IPS DF 4.7 (cell line): ENCODE measurements around the gene CD6.
A peak's percentile ranks its signal among the peaks of the same experiment; 100 is the strongest.

Source experiments
- DNase-seq: peaks from one replicate; pipeline ENCODE4 v3.0.0-alpha.2; 2013; ENCODE audit warnings: low spot score; ENCODE audit errors: extremely low read depth

The CD6 gene

DNA sequence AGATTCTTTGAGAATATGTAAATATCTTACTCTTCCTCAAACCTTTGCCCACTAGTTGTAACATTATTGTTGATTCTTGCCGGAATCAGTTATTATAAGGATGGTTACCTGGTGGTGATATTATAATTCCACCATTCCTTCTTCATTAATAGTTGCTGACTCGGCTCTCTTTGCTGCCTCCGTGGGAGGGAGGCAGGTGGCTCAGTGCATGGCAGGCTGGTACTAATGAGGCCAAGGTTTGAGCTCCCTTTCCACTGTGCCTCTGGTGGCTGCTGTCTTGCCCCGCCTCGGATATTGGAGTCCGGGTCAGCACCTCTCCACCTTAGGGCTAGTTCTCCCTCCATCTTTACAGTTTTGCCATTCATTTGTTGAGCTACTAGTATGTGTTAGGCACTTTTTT lies 12.7 kb downstream of the CD6 start:
- no peak for DNase-seq

DNA sequence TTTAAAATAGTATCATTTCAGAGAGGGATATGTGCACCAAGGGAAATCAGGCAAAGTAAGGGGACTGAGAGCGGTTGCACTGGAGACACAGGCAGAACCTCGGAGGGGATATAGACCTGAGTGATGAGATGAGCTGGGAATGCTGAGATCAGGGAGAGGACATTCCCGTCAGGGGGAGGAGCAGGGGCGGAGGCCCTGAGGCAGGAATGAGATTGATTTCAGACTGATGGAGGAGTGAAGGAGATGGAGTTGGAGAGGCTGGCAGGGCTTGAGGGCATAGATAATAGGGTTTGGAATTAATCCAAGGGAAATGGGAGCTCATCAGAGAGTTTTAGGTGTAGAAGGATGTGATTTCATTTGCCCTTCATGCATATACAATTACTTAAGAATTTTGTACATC lies 13.2 kb downstream of the CD6 start:
- DNase-seq: no peak

DNA sequence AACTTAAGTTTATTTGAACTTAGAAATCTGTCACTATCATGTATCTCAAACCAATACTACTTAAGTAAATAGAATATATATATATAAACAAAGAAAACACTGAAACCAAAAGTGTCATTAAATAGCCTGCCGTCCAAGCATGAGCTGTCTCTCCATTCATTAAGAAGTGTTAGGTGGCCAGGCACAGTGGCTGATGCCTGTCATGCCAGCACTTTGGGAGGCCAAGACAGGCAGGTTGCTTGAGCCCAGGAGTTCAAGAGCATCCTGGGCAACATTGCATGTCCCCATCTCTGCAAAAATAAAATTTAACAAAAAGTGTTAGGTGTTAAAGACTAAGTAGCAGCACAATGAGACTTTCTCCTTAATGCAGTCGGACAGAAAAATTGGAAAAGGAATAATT lies 14.0 kb downstream of the CD6 start:
- DNase-seq: no peak

DNA sequence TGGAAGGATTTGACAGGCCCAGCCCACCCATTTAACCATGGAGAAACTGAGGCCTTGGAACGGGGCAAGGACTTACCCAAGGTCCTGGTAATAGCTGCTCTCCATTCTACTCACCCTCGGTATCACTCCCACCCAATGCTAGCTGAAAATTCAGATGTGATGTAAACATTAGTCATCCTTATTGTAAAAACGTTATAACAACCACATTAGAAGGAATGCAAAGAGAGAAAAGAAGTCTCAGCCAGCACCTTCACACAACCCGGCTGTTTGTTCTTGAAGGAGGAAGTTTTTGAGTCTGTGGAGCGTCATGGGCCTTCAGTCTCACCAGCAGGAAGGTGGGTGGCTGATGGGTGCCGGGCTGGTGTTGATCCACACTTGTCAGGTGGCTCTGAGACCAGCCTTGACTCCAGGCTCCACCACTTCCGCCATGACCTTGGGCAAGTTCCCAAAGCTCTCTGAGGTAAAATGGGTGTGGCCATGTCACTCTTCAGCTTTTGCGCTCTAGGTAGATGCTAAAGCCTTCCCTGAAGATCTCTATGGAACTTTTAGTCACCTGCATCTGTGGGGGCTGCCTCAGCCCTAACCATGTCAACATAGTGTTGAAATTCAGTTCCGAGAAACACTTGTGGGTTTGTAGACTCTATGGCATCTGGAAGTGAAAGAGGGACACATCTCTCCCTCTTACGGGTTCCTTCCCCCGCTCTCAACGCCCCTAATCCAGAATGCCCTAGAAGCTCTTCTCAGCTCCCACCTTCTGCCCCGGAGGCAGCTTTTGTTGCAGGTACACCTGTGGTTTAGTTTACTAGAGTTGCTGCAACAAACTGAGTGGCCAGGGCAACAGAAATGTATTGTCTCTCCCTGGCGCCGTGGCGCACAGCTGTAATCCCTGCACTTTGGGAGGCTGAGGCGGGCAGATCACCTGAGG lies 14.8 kb downstream of the CD6 start:
- DNase-seq: no peak

DNA sequence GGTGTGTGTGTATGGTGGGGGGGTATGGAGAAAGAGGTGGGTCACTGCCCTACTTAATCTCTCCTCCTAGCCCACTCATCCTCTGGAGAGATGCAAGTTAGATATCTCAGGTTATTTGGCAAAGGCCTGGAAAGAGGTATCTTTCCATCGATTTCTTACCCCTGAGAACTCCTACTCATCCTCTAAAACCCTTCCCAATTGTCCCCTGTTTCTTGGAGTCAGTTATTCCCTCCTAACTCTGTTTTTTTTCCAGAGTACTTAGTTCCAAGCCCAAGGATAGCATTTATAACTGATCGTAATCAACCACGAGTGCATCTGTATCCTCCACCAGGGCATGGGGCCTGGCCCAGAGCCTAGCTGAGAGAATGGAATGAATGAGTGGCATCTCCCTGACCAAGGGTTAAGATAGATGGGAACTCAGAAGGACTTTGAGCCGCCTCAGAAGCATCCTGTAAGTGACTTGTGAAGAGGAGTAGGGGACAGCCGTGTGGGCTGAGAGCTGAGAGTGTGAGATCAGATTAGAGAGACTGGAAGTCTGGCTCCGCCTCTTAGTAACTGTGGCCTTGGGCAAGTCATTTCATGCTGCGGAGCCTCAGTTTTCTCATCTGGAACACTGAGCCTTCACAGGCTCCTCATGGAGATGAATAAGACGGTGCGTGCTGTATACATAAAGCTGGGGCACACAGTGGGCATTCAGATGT lies 16.2 kb downstream of the CD6 start:
- no peak for DNase-seq

DNA sequence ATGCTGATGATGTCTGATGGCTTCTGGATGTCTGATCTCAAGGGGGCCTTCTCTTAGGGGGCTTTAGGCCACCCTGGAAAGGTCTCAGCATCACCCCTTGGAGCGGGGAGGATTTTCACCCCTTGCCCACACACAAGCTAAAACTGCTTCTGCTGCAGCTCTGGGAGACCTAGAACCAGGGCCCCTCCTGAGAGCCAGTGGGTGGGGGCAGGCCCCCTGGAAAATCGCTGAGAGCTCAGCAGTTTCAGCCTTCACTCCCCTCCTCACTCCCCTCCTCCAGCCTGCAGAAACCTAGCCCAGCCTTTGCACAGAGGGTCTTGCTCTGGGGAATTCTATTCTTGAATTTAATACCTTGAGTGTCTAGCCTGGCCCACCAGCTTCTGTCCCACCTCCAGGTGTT lies 17.2 kb downstream of the CD6 start:
- DNase-seq: no peak

DNA sequence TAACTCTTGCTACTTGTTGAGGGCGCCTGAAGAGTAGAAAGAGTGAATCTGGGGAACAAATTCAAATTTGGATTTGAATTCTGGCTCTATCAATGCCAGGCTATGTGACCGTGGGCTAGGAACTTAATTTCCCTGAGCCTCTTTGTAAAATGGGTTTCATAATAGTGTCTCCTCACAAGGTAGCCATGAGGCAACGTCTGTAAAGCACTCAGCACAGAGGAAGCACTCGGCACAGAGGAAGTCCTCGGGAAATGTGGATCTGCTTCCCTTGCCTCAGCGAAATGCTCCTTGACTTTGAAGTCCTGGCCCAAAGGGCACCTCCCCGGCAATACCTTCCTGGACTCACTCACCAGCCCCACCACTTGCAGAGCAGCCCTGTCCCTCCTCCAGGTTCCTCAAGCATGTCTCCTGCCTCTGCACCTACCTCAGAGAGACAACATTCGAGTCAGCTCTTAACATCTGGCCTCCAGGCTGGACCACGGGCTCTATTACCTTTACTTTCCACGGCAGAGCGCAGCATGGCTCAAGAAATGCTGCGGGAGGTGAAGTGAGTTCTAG lies 17.7 kb downstream of the CD6 start:
- DNase-seq: no peak

DNA sequence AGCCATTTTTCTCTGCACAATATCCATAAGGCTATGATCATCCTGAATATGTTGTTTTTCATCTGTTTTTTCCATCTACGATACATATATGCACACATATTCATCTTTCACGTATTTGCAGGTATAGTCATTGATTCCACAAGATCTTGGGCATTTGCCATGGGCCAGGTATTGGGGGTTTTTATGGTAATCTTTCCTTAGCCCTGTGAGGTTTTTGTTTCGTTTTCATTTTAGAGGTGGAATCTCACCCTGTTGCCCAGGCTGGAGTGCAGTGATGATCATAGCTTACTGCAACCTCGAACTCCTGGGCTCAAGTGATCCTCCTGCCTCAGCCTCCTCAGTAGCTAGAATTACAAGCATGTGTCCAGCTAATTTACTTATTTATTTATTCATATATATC lies 20.0 kb downstream of the CD6 start:
- no peak for DNase-seq

DNA sequence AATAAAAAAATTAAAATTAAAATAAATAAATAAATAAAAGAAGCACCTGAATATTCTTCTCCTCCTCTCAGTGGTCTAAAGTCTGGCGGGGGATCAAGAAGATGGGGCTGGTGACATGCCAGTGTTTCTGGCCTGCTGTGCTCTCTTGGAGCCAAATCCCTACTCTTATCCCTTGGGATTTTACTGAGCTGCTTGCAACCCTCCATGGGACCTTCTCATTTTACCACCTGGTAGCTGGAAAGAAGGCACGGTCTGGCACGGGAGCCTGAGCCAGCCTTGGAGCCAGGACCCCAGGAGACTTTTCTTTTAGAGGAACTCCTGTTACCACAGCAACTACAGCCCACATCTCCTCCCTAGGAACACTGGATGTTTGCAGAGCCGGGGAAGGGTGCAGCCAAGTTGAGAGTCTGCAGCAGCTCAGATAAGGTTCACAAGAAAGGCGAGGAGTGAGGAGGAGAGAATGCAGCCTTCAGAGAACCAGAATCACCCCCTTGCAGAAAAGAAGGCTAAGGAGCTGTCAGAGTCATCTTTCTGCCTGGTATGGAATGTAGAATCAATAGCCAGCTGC lies 21.4 kb downstream of the CD6 start:
- no peak for DNase-seq

DNA sequence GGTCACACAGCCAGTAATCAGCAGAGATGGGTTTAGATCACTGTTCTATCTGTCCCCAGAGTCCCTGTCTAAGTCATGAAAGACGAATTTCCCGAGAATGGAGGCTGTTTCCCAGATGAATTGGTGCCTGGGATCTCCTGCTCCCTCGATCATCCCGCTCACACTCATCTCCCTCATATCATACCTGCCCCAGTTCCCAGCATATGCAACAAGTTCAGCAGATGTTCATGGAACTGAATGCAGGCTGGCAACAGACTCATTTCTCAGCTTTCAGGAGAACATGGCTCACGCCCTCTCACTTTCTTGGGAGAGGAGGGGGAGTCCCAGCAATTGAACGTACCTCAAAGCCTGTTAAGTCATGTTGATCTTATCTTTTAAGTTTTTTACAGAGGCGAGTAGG lies 22.1 kb downstream of the CD6 start:
- DNase-seq: no peak

DNA sequence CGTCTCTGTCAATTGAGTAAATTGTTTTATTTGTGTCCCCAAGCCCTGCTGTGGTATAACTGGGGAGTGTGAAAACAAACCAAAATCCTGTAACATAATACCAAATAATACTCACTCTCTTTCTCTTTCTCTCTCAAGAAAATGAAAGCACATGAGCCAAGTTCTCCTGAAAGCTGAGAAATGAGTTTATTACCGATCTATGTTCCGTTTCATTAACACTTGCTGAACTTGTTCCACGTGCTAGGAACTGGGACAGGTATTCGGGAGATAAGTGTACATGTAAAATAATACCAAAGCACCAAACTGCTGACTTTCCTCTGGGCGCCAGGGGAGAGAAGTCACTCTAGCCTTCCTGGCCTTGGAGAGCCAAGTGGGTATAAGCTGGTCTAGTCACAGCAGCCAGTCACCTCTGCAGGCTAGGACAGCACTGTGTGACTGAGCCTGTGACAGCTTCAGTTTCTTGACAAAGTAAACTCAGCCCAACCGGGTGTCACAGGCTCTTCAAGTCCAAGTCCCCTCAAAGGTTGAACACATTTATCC lies 23.1 kb downstream of the CD6 start:
- DNase-seq: no peak

DNA sequence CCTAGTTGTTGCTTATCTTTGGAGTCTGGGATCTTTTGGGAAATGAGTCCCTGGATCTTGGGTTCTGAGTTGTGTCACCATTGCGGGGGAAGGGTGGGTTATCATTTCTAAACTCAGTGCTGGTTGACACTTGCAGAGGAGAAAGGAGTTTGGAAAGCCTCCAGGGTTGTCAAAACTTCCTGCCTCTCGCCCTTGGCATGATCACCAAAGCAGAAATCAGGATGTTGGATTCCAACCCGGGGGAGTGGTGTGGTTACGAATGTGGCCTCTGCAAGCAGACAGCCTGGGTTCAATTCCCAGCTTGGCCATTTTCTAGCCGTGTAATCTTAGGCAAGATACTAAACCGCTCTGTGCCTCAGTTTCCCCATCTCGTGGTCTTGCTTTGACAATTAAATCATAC lies 24.3 kb downstream of the CD6 start:
- no peak for DNase-seq

DNA sequence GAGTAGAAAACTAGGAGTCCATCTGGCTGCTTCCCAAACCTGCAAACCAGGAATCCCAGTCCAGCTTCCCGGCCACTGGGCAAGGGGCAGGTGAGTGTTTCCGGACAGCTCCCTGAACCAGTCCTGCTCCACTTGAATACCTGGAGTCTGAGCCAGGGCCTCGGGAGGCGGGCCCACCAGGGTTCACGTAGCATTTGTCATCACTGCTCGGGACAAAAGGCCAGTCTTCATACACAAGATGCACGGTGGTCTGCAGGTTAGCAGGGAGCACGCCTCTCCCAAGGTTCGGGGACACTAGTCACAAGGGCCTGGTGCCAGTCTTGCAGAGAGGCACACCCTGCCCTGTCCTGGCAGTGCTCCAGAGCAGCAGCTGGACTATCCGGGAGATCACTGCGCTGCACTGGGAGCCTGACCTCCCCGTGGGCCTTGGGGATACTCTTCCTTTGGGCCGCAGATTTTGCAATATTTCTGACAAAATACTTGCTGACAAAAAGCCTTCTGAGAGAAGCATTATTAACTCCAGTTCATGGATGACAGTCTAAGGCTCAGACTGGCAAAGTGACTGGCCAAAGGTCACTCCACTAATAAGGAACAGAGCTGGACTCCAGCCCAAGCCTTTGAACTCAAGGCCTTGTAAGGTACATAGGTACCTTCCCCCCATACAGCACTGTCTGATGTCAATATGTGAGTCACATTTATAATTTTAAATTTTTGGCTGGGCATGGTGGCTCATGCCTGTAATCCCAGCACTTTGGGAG lies 25.1 kb downstream of the CD6 start:
- no peak for DNase-seq

DNA sequence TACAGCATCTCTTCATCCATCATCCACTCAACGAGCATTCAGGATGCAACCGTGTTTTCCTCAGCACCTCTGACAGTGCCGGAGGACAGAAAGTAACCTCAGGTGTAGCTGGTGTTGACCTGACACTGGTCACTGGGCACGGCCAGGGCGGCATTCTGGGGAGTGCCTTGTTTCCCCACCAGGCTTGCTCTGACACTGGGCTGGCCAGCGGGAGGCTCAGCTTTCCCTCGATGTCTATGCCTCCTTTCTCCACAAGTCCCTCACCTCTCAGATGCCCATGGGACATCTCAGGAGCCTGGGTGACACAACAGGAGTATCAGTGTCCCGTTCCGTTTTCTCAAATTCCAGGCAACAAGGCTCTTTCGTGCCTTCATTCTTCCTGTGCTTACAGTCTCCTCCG lies 28.9 kb downstream of the CD6 start:
- DNase-seq: no peak

DNA sequence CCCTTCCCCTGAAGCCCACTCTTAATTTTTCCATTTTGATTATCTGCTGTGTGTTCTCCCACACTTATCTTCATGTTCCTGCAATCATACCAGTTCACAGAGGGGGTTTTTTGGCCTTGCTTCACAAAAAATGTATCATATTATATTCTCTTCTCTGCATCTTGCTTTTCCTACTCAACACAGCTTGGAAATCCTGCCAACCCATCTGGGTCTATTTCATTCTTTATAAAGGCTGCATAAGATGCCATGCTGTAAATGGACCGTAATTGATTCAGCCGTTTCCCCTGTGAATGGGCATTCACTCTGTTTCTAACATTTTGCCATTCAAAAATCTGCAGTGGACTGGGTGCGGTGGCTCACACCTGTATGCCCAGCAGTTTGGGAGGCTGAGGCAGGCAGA lies 30.5 kb downstream of the CD6 start:
- no peak for DNase-seq

DNA sequence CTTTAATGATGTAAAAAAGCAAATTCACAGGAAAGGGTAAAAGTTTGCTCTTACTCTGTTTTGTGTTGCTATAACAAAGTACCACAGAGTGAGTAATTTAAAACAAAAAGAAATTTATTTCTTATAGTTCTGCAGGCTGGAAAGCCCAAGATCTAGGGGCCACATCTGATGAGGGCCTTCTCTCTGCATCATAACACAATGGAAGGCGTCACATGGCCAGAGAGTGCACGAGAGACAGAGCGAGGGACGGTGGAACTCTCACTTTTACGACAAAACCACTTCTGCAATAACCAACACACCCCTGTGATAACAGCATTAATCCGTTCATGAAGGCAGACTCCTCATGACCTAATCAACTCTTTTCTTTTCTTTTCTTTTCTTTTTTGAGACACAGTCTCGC lies 31.1 kb downstream of the CD6 start:
- no peak for DNase-seq

DNA sequence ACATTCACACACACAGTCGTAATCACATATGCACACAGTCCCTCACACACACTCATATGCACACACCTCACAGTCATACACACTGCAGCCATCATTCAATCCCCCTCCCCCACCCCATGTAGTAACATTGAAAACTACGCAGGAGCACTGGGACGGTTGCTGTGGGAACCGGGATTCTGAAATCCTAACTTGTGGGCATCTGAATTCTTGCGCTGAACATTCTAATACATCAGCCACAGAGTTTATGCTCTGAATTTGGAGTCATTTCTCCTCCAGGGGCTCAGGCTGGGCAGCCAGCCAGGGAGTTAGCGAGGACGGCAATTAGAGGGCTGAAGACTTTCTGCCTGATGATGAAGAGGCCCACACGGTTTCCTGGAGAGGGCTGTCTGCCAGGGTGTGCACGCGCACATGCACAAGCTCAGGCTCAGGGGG lies 32.7 kb downstream of the CD6 start:
- no peak for DNase-seq

DNA sequence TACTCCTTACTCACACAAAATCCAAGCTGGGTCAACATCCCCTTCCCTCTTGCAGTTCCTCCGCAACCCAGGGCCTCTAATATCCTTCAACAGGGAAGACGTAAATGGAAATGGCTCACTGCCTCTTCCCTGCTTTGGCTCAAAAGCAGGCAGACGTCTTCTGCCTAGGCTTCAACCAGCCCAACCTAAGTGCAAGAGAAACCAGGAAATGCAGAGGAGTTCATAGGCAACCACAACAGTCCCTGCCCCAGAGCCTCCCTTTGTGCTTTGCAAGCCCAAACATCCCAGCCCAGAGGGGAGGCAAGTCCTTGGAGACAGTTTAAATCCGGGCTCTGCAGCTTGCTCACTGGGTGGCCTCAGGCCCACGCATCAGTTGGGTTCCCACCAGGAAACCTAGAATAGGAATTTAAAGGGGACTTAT lies 33.3 kb downstream of the CD6 start:
- no peak for DNase-seq

DNA sequence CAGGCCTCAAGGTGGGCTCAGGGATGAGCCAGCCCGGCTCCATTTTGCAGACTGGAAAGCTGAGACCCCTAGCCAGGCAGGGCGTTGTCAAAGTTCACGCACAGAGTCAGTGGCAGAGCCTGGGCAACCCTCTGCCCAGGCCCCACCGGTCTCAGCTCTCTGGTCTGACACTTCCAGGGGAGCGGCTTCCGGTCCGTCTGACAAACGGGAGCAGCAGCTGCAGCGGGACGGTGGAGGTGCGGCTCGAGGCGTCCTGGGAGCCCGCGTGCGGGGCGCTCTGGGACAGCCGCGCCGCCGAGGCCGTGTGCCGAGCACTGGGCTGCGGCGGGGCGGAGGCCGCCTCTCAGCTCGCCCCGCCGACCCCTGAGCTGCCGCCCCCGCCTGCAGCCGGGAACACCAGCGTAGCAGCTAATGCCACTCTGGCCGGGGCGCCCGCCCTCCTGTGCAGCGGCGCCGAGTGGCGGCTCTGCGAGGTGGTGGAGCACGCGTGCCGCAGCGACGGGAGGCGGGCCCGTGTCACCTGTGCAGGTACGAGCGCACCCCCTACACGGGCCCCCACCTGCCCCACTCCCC lies 36.0 kb downstream of the CD6 start:
- DNase-seq: no peak

DNA sequence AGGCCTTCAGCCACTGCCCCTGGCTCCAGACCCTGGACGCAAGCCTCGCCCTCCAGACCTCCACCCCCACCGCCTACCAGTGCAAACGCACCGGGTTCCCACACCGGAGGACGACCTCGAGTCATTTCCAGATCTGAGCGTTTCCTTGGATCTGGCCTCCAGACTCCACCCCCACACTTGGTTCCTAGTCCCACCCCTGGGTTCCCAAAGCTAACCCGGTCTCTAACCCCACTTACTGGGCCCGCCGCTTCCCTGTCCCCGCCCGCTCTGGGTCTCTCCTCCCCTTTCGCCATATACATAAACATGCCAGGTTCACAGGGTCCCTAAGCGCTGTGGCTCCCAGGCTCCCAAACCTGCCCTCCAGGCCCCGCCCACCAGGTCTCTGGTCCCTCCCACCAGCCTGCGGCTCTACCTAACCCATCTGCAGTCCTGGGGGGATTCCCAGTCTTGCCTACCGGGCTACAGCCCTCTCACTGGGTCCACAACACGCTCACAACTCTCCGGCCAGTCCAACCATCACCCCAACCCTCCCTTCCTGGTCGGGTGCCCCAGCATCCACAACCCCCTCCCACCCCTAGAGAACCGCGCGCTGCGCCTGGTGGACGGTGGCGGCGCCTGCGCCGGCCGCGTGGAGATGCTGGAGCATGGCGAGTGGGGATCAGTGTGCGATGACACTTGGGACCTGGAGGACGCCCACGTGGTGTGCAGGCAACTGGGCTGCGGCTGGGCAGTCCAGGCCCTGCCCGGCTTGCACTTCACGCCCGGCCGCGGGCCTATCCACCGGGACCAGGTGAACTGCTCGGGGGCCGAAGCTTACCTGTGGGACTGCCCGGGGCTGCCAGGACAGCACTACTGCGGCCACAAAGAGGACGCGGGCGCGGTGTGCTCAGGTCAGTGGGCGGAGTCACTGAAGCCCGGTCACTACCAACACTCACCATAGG lies 36.7 kb downstream of the CD6 start:
- peak; percentile 51 for DNase-seq
